ENCODE data around the gene WDFY4. TPM values are rescaled to one million over a fixed set of nuclear protein-coding genes. Genes with fewer than 3 reads are reported as not detected.

The WDFY4 gene
- total and polyA plus RNA-seq, 2 donors = 13.0 to 25.1 TPM

DNA sequence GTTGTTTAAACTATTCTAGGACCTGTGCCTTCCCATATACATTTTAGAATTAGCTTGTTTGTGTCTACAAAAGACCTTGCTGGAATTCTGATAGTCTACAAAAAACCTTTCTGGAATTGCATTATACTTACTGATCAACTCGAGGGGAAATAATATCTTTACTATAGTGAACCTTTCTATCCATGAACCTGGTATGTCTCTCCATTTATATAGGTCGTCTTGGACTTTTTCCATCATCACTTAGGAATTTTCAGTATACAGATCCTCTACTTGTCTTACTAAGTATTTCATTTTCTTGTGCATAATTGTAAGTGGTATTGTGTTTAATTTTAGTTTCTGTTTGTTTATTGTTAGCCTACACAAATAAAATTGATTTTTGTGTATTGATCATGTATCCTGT lies 101.1 kb downstream of the WDFY4 start:
- H3K4me1 ChIP-seq (ENCODE audit: control insufficient read depth in 2 of 2, insufficient read depth in 2 of 2, low read length in 2 of 2) = no peaks in the 10 kb centered on the region
- no peak for DNase-seq (ENCODE audit: low read depth in 6 of 9, low spot score in 9 of 9)
- no peaks in the 10 kb centered on the region for H3K9me3 ChIP-seq (ENCODE audit: control insufficient read depth in 2 of 2, insufficient read depth in 1 of 2, low read length in 1 of 2)
- no peaks in the 10 kb centered on the region for H3K27me3 ChIP-seq (ENCODE audit: control insufficient read depth in 2 of 2, insufficient read depth in 1 of 2, low read length in 1 of 2)
- H3K4me3 ChIP-seq (ENCODE audit: low read length in 2 of 2) = no peak overlapping the region
- H3K27ac ChIP-seq (ENCODE audit: low read depth in 1 of 2, low read length in 1 of 2) = no peak overlapping the region
- WGBS = 90% methylated on average over 2 of the region's 2 CpGs
- H3K36me3 ChIP-seq (ENCODE audit: control insufficient read depth in 2 of 2, insufficient read depth in 2 of 2, low read length in 1 of 2) = no peaks in the 10 kb centered on the region

DNA sequence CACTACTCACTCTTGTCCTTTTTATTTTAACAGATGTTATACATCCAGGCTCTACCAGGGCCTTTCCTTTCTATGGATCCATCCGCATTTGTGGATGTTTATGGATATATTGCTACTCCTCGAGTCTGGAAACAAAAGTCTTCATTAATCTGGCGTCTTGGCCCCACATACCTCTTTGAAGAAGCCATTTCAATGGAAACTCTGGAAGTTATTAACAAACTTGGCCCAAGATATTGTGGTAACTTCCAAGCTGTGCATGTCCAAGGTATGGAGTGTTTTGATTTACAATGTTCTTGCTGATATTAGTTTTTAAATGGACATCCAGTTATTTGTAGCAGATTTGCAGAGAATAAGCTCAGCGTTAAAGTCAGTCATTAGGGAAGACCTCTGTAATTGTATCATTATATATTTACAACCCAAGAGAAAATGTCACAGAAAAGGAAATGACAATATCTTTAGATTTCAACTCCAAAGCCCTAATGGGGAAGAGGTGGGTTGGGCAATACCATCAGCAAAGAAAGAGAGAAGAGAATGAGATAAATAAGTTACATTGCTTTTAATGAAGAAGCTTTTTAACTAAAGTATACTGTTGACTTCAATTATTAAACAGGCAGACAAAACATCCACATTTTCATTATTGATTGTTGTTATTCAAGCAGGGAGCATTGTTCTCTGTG lies 102.1 kb downstream of the WDFY4 start:
- 97% methylated on average over 4 of the region's 4 CpGs for WGBS
- Histone ChIP-seq H3K9me3 (ENCODE audit: control insufficient read depth in 2 of 2, insufficient read depth in 1 of 2, low read length in 1 of 2) (no peaks in the 10 kb centered on the region), H3K4me3 (ENCODE audit: low read length in 2 of 2) (no peak overlapping the region), H3K4me1 (ENCODE audit: control insufficient read depth in 2 of 2, insufficient read depth in 2 of 2, low read length in 2 of 2) (no peaks in the 10 kb centered on the region), H3K27me3 (ENCODE audit: control insufficient read depth in 2 of 2, insufficient read depth in 1 of 2, low read length in 1 of 2) (no peaks in the 10 kb centered on the region), H3K27ac (ENCODE audit: low read depth in 1 of 2, low read length in 1 of 2) (no peak overlapping the region), H3K36me3 (ENCODE audit: control insufficient read depth in 2 of 2, insufficient read depth in 2 of 2, low read length in 1 of 2) (no peaks in the 10 kb centered on the region)
- no peak for DNase-seq (ENCODE audit: low read depth in 6 of 9, low spot score in 9 of 9)

DNA sequence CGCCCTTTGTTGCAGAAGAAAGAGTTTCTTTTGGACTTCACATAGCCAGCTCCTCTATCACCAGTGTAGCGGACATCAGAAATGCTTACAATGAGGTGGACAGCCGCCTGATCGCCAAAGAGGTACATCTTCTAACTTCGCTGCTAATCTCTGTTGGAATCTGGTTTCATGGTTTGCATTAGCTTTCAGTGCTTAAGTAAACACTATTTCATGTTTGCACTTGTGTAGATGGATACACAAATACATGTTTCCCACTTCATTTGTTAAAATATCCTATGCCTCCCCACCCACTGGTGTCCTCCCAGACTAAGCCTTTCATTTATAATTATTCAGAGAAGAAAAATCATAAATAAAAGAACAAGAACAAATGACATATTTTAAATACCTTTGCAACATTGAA lies 103.9 kb downstream of the WDFY4 start:
- 92% methylated on average over 5 of the region's 5 CpGs for whole genome bisulfite sequencing
- H3K36me3 ChIP-seq (ENCODE audit: control insufficient read depth in 2 of 2, insufficient read depth in 2 of 2, low read length in 1 of 2) = no peaks in the 10 kb centered on the region
- no peak overlapping the region for H3K27ac ChIP-seq (ENCODE audit: low read depth in 1 of 2, low read length in 1 of 2)
- H3K4me1 ChIP-seq (ENCODE audit: control insufficient read depth in 2 of 2, insufficient read depth in 2 of 2, low read length in 2 of 2) = no peaks in the 10 kb centered on the region
- DNase-seq (ENCODE audit: low read depth in 6 of 9, low spot score in 9 of 9) = no peak
- H3K4me3 ChIP-seq (ENCODE audit: low read length in 2 of 2) = no peak overlapping the region
- no peaks in the 10 kb centered on the region for H3K9me3 ChIP-seq (ENCODE audit: control insufficient read depth in 2 of 2, insufficient read depth in 1 of 2, low read length in 1 of 2)
- H3K27me3 ChIP-seq (ENCODE audit: control insufficient read depth in 2 of 2, insufficient read depth in 1 of 2, low read length in 1 of 2) = no peaks in the 10 kb centered on the region

DNA sequence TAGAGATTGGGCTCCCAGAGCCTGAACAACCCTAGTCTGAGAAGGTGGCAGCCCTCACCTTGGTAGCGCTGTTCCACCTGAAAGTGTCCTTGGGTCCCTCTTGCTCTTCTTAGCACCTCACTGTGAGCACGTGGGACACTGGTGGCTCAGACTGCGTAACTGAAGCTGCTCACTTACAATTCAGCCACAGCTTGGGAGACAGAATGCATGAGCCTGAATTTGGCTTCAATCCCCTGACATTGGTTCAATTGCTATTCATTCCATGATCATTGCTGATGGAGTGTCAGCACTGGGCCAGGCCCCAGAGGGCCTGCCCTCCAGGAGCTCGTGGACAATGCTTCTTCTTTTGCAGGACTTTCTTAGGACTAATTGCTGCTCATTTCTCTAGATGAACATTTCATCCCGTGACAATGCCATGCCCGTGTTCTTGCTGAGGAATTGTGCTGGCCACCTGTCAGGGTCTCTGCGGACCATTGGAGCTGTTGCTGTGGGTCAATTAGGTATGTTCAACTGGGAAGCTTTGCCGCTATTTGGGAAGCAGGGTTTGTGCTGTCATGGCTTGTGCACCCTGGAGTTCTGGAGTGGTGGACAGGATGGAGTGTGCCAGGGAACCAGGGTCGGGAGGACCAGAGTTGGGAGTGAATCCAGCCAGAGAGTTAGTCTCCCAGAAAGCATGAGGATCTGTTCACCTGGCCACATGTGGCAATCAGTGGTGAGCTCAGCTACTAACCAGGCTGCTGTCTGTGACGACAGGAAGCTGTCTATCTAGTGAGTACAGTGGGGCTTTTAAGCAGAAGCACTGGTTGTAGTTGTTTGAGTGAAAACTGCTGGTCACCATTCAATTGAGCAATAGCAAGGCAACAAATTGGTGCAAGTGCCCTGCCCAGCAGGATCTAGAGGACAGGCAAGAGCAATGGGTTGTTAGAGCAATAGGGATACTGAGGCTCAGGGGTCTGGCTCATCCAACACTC lies 105.1 kb downstream of the WDFY4 start:
- Histone ChIP-seq H3K27ac (ENCODE audit: low read depth in 1 of 2, low read length in 1 of 2) (no peak overlapping the region), H3K9me3 (ENCODE audit: control insufficient read depth in 2 of 2, insufficient read depth in 1 of 2, low read length in 1 of 2) (no peaks in the 10 kb centered on the region), H3K4me1 (ENCODE audit: control insufficient read depth in 2 of 2, insufficient read depth in 2 of 2, low read length in 2 of 2) (no peaks in the 10 kb centered on the region), H3K27me3 (ENCODE audit: control insufficient read depth in 2 of 2, insufficient read depth in 1 of 2, low read length in 1 of 2) (no peaks in the 10 kb centered on the region), H3K36me3 (ENCODE audit: control insufficient read depth in 2 of 2, insufficient read depth in 2 of 2, low read length in 1 of 2) (no peaks in the 10 kb centered on the region), H3K4me3 (ENCODE audit: low read length in 2 of 2) (no peak overlapping the region)
- 95% methylated on average over 10 of the region's 10 CpGs for WGBS
- DNase-seq (ENCODE audit: low read depth in 6 of 9, low spot score in 9 of 9) = no peak

DNA sequence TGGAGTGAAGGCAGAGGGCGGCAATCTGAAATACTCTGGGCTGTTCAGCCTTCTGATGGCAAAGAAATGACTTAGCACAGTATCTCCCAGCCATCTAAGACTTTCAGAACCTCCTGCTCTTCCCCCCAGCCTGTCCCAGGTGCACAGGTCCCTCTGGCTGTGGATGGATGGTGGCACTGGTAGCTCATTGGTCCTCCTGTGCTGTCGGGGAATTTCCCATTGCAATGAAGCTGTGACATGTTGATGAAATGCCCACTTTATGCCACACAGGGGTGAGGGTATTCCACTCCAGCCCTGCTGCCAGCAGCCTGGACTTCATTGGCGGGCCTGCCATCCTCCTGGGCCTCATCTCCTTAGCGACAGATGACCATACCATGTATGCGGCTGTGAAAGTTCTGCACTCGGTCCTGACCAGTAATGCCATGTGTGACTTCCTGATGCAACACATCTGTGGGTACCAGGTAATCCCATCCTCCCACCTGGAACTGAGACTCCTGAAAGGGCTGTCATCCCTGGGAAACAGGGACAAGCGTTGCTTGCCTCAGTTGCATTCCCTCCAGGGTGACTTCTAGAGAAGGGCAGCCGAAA lies 105.9 kb downstream of the WDFY4 start:
- H3K27ac ChIP-seq (ENCODE audit: low read depth in 1 of 2, low read length in 1 of 2) = no peak overlapping the region
- no peak overlapping the region for H3K4me3 ChIP-seq (ENCODE audit: low read length in 2 of 2)
- H3K36me3 ChIP-seq (ENCODE audit: control insufficient read depth in 2 of 2, insufficient read depth in 2 of 2, low read length in 1 of 2) = no peaks in the 10 kb centered on the region
- no peak for DNase-seq (ENCODE audit: low read depth in 6 of 9, low spot score in 9 of 9)
- H3K4me1 ChIP-seq (ENCODE audit: control insufficient read depth in 2 of 2, insufficient read depth in 2 of 2, low read length in 2 of 2) = no peaks in the 10 kb centered on the region
- H3K9me3 ChIP-seq (ENCODE audit: control insufficient read depth in 2 of 2, insufficient read depth in 1 of 2, low read length in 1 of 2) = no peaks in the 10 kb centered on the region
- no peaks in the 10 kb centered on the region for H3K27me3 ChIP-seq (ENCODE audit: control insufficient read depth in 2 of 2, insufficient read depth in 1 of 2, low read length in 1 of 2)
- WGBS = 85% methylated on average over 8 of the region's 8 CpGs

DNA sequence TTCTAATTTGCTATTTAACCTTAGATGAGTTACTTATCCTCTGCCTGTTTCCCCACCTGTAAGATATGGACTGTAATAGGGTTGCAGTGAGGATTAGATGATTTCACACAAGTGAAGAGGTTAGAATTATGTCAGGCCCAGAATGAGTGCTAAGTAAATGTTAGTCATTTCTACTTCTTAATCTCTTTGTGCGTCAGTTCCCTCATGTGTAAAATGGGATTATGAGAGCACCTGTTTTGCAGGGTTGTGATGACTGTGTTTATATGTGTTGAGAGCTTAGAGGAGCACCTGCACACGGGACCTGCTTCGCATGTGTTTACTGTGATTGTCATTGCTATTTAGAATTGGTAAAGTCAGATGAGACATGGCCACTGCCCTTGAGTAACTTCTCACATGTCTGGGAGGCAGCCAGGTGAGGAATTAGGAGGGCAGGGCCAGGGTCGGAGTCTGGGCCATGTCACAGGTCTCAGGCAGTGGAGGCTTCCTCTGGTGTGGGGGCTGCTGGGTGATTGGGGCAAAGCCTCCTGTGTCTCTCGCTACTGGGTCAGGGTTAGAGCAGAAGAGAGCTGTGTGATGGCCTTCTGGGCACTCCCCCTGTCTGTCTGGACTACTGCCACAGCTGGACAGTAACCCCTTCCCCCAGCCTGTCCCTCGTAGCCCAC lies 106.7 kb downstream of the WDFY4 start:
- DNase-seq (ENCODE audit: low read depth in 6 of 9, low spot score in 9 of 9) = no peak
- Histone ChIP-seq H3K27ac (ENCODE audit: low read depth in 1 of 2, low read length in 1 of 2) (no peak overlapping the region), H3K4me1 (ENCODE audit: control insufficient read depth in 2 of 2, insufficient read depth in 2 of 2, low read length in 2 of 2) (no peaks in the 10 kb centered on the region), H3K27me3 (ENCODE audit: control insufficient read depth in 2 of 2, insufficient read depth in 1 of 2, low read length in 1 of 2) (no peaks in the 10 kb centered on the region), H3K4me3 (ENCODE audit: low read length in 2 of 2) (no peak overlapping the region), H3K36me3 (ENCODE audit: control insufficient read depth in 2 of 2, insufficient read depth in 2 of 2, low read length in 1 of 2) (no peaks in the 10 kb centered on the region), H3K9me3 (ENCODE audit: control insufficient read depth in 2 of 2, insufficient read depth in 1 of 2, low read length in 1 of 2) (no peaks in the 10 kb centered on the region)
- WGBS = 90% methylated on average over 6 of the region's 6 CpGs

DNA sequence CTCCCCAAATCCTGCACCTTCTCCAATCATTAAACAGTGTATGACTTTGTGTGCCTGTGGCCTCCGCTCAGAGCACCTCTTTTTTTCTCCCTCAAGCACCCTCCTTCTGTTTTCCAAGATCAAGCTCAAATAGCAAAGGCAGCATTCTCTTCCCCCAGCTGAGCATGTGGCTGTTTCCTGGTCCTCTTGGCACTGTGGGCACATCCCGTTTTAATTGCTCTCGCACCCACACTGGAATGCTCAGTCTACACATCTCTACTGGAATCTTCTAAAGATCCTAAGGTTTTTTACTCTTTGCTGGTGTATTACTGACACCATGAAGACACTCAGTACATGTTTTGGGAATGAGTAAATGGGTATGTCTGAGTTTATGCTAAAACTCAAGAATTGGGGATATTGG lies 107.4 kb downstream of the WDFY4 start:
- DNase-seq (ENCODE audit: low read depth in 6 of 9, low spot score in 9 of 9) = no peak
- Histone ChIP-seq H3K9me3 (ENCODE audit: control insufficient read depth in 2 of 2, insufficient read depth in 1 of 2, low read length in 1 of 2) (no peaks in the 10 kb centered on the region), H3K27me3 (ENCODE audit: control insufficient read depth in 2 of 2, insufficient read depth in 1 of 2, low read length in 1 of 2) (no peaks in the 10 kb centered on the region), H3K4me3 (ENCODE audit: low read length in 2 of 2) (no peak overlapping the region), H3K4me1 (ENCODE audit: control insufficient read depth in 2 of 2, insufficient read depth in 2 of 2, low read length in 2 of 2) (no peaks in the 10 kb centered on the region), H3K27ac (ENCODE audit: low read depth in 1 of 2, low read length in 1 of 2) (no peak overlapping the region), H3K36me3 (ENCODE audit: control insufficient read depth in 2 of 2, insufficient read depth in 2 of 2, low read length in 1 of 2) (no peaks in the 10 kb centered on the region)
- 93% methylated on average over 3 of the region's 3 CpGs for WGBS

DNA sequence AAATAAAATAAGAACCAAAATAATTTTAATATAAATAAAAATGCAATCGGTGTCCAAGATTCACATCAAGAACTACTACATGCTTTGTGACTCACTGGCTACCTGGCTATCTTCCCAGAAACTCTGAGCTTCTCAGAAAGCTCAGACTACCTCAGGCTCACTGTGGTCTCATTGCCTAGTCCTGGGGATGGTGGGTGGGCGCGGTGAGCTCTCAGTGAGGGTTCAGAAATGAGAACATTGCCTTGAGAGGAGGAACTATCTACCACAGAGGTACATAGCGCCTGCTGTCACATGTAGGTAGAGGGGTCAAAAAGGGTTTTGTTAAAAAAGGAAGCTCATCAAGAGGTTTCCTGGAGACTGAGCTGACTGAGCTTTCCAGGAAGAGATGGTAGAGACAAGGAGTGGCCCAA lies 108.0 kb downstream of the WDFY4 start:
- 87% methylated on average over 4 of the region's 4 CpGs for WGBS
- Histone ChIP-seq H3K9me3 (ENCODE audit: control insufficient read depth in 2 of 2, insufficient read depth in 1 of 2, low read length in 1 of 2) (no peaks in the 10 kb centered on the region), H3K36me3 (ENCODE audit: control insufficient read depth in 2 of 2, insufficient read depth in 2 of 2, low read length in 1 of 2) (no peaks in the 10 kb centered on the region)

DNA sequence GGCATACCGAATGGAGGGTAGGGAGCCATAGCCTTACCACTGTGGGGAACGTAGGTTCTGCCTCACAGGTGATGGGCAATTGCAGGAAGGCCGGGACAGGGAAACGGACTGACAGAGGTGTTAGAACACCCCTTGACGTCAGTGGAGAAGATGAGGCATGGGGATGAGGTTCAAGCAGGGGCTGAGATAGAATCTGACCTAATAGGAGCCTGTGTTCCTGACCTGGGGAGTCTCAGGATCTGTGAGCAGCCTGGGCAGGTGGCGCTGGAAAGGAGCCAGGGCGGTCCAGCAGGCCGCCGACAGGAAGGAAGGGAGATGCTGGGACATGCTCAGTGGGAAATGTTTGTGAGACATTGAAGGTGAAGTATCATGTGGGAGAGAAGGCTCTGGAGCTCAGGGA lies 109.4 kb downstream of the WDFY4 start:
- Histone ChIP-seq H3K27ac (ENCODE audit: low read depth in 1 of 2, low read length in 1 of 2) (no peak overlapping the region), H3K4me1 (ENCODE audit: control insufficient read depth in 2 of 2, insufficient read depth in 2 of 2, low read length in 2 of 2) (no peaks in the 10 kb centered on the region), H3K9me3 (ENCODE audit: control insufficient read depth in 2 of 2, insufficient read depth in 1 of 2, low read length in 1 of 2) (no peaks in the 10 kb centered on the region), H3K4me3 (ENCODE audit: low read length in 2 of 2) (no peak overlapping the region), H3K36me3 (ENCODE audit: control insufficient read depth in 2 of 2, insufficient read depth in 2 of 2, low read length in 1 of 2) (no peaks in the 10 kb centered on the region), H3K27me3 (ENCODE audit: control insufficient read depth in 2 of 2, insufficient read depth in 1 of 2, low read length in 1 of 2) (no peaks in the 10 kb centered on the region)
- DNase-seq (ENCODE audit: low read depth in 6 of 9, low spot score in 9 of 9) = no peak
- WGBS = 90% methylated on average over 9 of the region's 9 CpGs

More for the DNA sequence above, 108.0 kb downstream of the WDFY4 start:
- Histone ChIP-seq H3K4me3 (ENCODE audit: low read length in 2 of 2) (no peak overlapping the region), H3K4me1 (ENCODE audit: control insufficient read depth in 2 of 2, insufficient read depth in 2 of 2, low read length in 2 of 2) (no peaks in the 10 kb centered on the region), H3K27me3 (ENCODE audit: control insufficient read depth in 2 of 2, insufficient read depth in 1 of 2, low read length in 1 of 2) (no peaks in the 10 kb centered on the region), H3K27ac (ENCODE audit: low read depth in 1 of 2, low read length in 1 of 2) (no peak overlapping the region)
- DNase-seq (ENCODE audit: low read depth in 6 of 9, low spot score in 9 of 9) = no peak
